GM23248 (cell line): Measurements from ENCODE around the gene TFEB.

Source experiments
- EZH2 ChIP-seq: fragments of 200-600 bp; sonication (generic); IDR thresholded peaks from 2 replicates; pipeline ENCODE4 v1.6.1; 2018; ENCODE audit warnings: antibody characterized with exemption, mild to moderate bottlenecking; ENCODE audit not compliant: insufficient read depth, poor library complexity, severe bottlenecking
- EZH2phosphoT487 ChIP-seq: fragments of 200-600 bp; sonication (generic); IDR thresholded peaks from 2 replicates; pipeline ENCODE4 v1.6.1; 2018; ENCODE audit warnings: antibody characterized with exemption, moderate library complexity, mild to moderate bottlenecking, low read depth; ENCODE audit not compliant: insufficient read depth

DNA sequence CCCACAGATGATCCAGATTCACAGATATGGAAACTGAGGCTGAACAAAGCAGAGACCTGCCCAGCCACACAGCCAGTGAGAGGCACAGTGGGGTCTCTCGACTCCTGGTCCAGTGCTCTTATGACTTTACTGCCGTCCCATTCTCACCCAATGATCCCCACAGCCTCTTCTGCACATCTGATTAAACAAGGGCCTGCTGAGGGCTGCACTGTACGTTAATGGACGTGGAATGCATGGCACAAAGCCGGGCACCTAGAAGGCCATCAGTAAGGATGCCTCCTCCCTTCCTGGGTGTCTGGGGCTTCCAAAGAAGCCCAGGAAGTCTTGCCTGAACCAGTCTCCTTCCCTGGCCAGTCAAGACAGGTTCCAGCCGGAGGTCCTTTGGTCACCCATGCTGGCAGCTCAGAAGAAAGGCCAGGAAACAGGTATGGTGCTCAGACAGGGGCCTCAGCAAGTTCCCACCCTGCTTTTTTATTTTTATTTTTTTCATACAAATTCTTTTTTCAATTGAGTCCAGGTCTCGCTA is 3.8 kb downstream of the TFEB start:
- no peak for TF ChIP-seq EZH2
- TF ChIP-seq EZH2phosphoT487 = no peak
